A549 (cell line): Measurements from ENCODE around the gene SPDL1. TPM values are rescaled to one million over a fixed set of nuclear protein-coding genes. Genes with fewer than 3 reads are reported as not detected.

Experiments used
- ATAC-seq, 2 experiments: fragments of 200-7000 bp in 1 of 2; fragments of >200 bp in 1 of 2; cut with Nextera tagmentation in 1 of 2; cut with Tn5 transposase in 1 of 2; 3 replicates each; pipeline versions ENCODE4 v1.8.0 to v1.9.1; 2018 to 2020; ENCODE audit warnings: mild to moderate bottlenecking in 1 of 2, moderate library complexity in 1 of 2
- CTCF ChIA-PET: fragments of 300-600 bp; sonication (Branson Sonifier 250); formaldehyde crosslinking; extraction: SDS; loops from one replicate; lab custom pipeline; 2021; ENCODE audit warnings: antibody characterized with exemption, inconsistent platforms; lab: Yijun Ruan, JAX
- POLR2A ChIA-PET: fragments of 350-600 bp; formaldehyde crosslinking; extraction: SDS; loops from one replicate; lab custom pipeline; 2021; ENCODE audit warnings: antibody characterized with exemption, inconsistent platforms; lab: Yijun Ruan, JAX
- DNase-seq, 2 experiments: peaks; one replicate each; pipeline versions ENCODE4 v3.0.0 to v3.0.0-alpha.2; 2011 to 2016; ENCODE audit warnings: low read depth in 1 of 2, low spot score in 1 of 2
- FAIRE-seq: peaks from 2 replicates; lab custom pipeline; 2011; peaks lifted over from hg19 to GRCh38; lab: Jason Lieb, UNC
- H3K27ac ChIP-seq, 2 experiments: fragments of >200 bp; sonication (Bioruptor Twin); formaldehyde crosslinking; 3 replicates each; pipeline ENCODE4 v1.5.1; 2016 to 2017
- H3K4me1 ChIP-seq: fragments of >200 bp; sonication (Bioruptor Twin); formaldehyde crosslinking; 3 replicates; pipeline ENCODE4 v1.6.1; 2016
- H3K4me2 ChIP-seq: fragments of >200 bp; sonication (Bioruptor Twin); formaldehyde crosslinking; 3 replicates; pipeline ENCODE4 v1.6.1; 2016
- H3K4me3 ChIP-seq: fragments of >200 bp; sonication (Bioruptor Twin); formaldehyde crosslinking; 3 replicates; pipeline ENCODE4 v1.5.1; 2016
- H3K9me3 ChIP-seq: fragments of >200 bp; sonication (Bioruptor Twin); formaldehyde crosslinking; 3 replicates; pipeline ENCODE4 v1.6.1; 2016
- BHLHE40 ChIP-seq: IDR thresholded peaks from 2 replicates; pipeline ENCODE4 v1.6.1; 2012; ENCODE audit warnings: low read depth, low read length, inconsistent platforms
- EHF ChIP-seq: fragments of 250-450 bp; sonication (Bioruptor Pico); IDR thresholded peaks from 2 replicates; pipeline ENCODE4 v1.5.0; 2020; ENCODE audit warnings: mild to moderate bottlenecking
- EHMT2 ChIP-seq: fragments of 200-600 bp; sonication (generic); IDR thresholded peaks from 2 replicates; pipeline ENCODE4 v1.6.1; 2016; ENCODE audit warnings: antibody characterized with exemption, low read depth, mild to moderate bottlenecking, moderate library complexity
- EP300 ChIP-seq, 2 experiments: fragments of >200 bp; sonication (Bioruptor Twin); formaldehyde crosslinking; IDR thresholded peaks; 2 replicates in 1 of 2; 3 replicates in 1 of 2; pipeline ENCODE4 v1.6.1; 2016 to 2017
- ESRRA ChIP-seq: fragments of 150-350 bp; IDR thresholded peaks from 2 replicates; pipeline ENCODE4 v1.6.1; 2014; ENCODE audit warnings: mild to moderate bottlenecking, low read length, borderline replicate concordance
- FOSB ChIP-seq: fragments of 250-450 bp; sonication (Bioruptor Pico); IDR thresholded peaks from 2 replicates; pipeline ENCODE4 v1.5.0; 2020; ENCODE audit warnings: mild to moderate bottlenecking, moderate library complexity
- FOXS1 ChIP-seq: fragments of 250-450 bp; sonication (Bioruptor Pico); IDR thresholded peaks from 2 replicates; pipeline ENCODE4 v1.5.0; 2020; ENCODE audit warnings: mild to moderate bottlenecking, moderate library complexity
- GATA3 ChIP-seq: IDR thresholded peaks from 2 replicates; pipeline ENCODE4 v1.6.1; 2012; ENCODE audit warnings: borderline replicate concordance
- JUN ChIP-seq, 2 experiments: fragments of >200 bp; sonication (Bioruptor Twin); formaldehyde crosslinking; IDR thresholded peaks; 2 replicates in 1 of 2; 3 replicates in 1 of 2; pipeline ENCODE4 v1.6.1; 2016 to 2017
- KDM1A ChIP-seq: fragments of 200-600 bp; sonication (generic); IDR thresholded peaks from 2 replicates; pipeline ENCODE4 v1.6.1; 2016; ENCODE audit warnings: low read depth, mild to moderate bottlenecking
- MAFK ChIP-seq: fragments of 450-650 bp; IDR thresholded peaks from 2 replicates; pipeline ENCODE4 v1.6.1; 2014; ENCODE audit not compliant: partially characterized antibody
- MAZ ChIP-seq: fragments of 150-350 bp; IDR thresholded peaks from 2 replicates; pipeline ENCODE4 v1.6.1; 2014; ENCODE audit warnings: antibody characterized with exemption, low read depth, low read length, borderline replicate concordance
- MYC ChIP-seq: IDR thresholded peaks from 2 replicates; pipeline ENCODE4 v1.6.1; 2012; ENCODE audit warnings: mild to moderate bottlenecking, inconsistent platforms, low read length, improper control_type of control experiment, borderline replicate concordance
- NPAS2 ChIP-seq: fragments of 250-450 bp; sonication (Bioruptor Pico); IDR thresholded peaks from 2 replicates; pipeline ENCODE4 v1.8.0; 2022; ENCODE audit warnings: mild to moderate bottlenecking, moderate library complexity, borderline replicate concordance
- NR3C1 ChIP-seq: fragments of >200 bp; sonication (Bioruptor Twin); formaldehyde crosslinking; IDR thresholded peaks from 3 replicates; pipeline ENCODE4 v1.6.1; 2017
- POLR2AphosphoS2 ChIP-seq: conservative IDR thresholded peaks from 2 replicates; pipeline ENCODE4 v1.6.1; 2012; ENCODE audit warnings: low read length, improper control_type of control experiment, inconsistent platforms
- RARB ChIP-seq: fragments of 250-450 bp; sonication (Bioruptor Pico); IDR thresholded peaks from 2 replicates; pipeline ENCODE4 v1.8.0; 2021; ENCODE audit warnings: mild to moderate bottlenecking, moderate library complexity
- RCOR1 ChIP-seq: fragments of 150-350 bp; IDR thresholded peaks from 2 replicates; pipeline ENCODE4 v1.6.1; 2014; ENCODE audit warnings: antibody characterized with exemption, low read length, low read depth
- RNF2 ChIP-seq: fragments of 200-600 bp; sonication (generic); IDR thresholded peaks from 2 replicates; pipeline ENCODE4 v1.6.1; 2016; ENCODE audit warnings: low read depth, mild to moderate bottlenecking, antibody characterized with exemption, moderate library complexity, borderline replicate concordance
- SMC3 ChIP-seq: fragments of >200 bp; sonication (Bioruptor Twin); formaldehyde crosslinking; IDR thresholded peaks from 3 replicates; pipeline ENCODE4 v1.6.1; 2018; ENCODE audit warnings: inconsistent platforms
- SREBF2 ChIP-seq: fragments of 450-650 bp; IDR thresholded peaks from 2 replicates; pipeline ENCODE4 v1.6.1; 2014; ENCODE audit warnings: mild to moderate bottlenecking, moderate library complexity
- TFCP2L1 ChIP-seq: fragments of 250-450 bp; sonication (Bioruptor Pico); IDR thresholded peaks from 2 replicates; pipeline ENCODE4 v1.5.0; 2021; ENCODE audit warnings: mild to moderate bottlenecking
- TP53 ChIP-seq: fragments of 250-450 bp; sonication (Bioruptor Pico); IDR thresholded peaks from 2 replicates; pipeline ENCODE4 v1.5.0; 2021; ENCODE audit warnings: mild to moderate bottlenecking, moderate library complexity
- ZFP36 ChIP-seq: fragments of 450-650 bp; IDR thresholded peaks from 2 replicates; pipeline ENCODE4 v1.6.1; 2014; ENCODE audit warnings: borderline replicate concordance; ENCODE audit not compliant: partially characterized antibody
- ZNF302 ChIP-seq: fragments of 250-450 bp; sonication (Bioruptor Pico); IDR thresholded peaks from 2 replicates; pipeline ENCODE4 v1.9.0; 2021; ENCODE audit warnings: inconsistent platforms, mild to moderate bottlenecking, moderate library complexity
- WGBS: methylation state at CpG from one replicate; pipeline ENCODE4 v1.1.6; 2017; ENCODE audit errors: missing lambda C conversion rate; 5-methylcytosine and 5-hydroxymethylcytosine counted together
- polyA plus RNA-seq, 4 experiments: library from polyadenylated mRNA; depleted of rRNA in 3 of 4; stranded (reverse); fragments of >200 nt; fragmentation: RNase III in 1 of 4; extraction: RNeasy Plus Mini Kit Qiagen cat#74134 plus additional on column Dnase treatment in 1 of 4; gene quantifications; 2 replicates in 3 of 4; 3 replicates in 1 of 4; pipeline ENCODE4 v1.2.3, GENCODE V29; 2011 to 2017
- TF ChIP-seq, protein P1 (sequence below): IDR thresholded peaks from 2 replicates; pipeline ENCODE4 v1.6.1; 2012; ENCODE audit warnings: low read depth, borderline replicate concordance
- TF ChIP-seq, protein P2 (sequence below): fragments of >200 bp; sonication (Bioruptor Twin); formaldehyde crosslinking; IDR thresholded peaks from 3 replicates; pipeline ENCODE4 v1.6.1; 2016
- TF ChIP-seq, protein P3 (sequence below): IDR thresholded peaks from 2 replicates; pipeline ENCODE4 v1.6.1; 2012
- TF ChIP-seq, protein P4 (sequence below): fragments of 250-450 bp; sonication (Bioruptor Pico); IDR thresholded peaks from 2 replicates; pipeline ENCODE4 v1.5.0; 2020; ENCODE audit warnings: low read depth, mild to moderate bottlenecking, moderate library complexity
- TF ChIP-seq, protein P5 (sequence below): fragments of 250-450 bp; sonication (Bioruptor Pico); IDR thresholded peaks from 2 replicates; pipeline ENCODE4 v1.5.0; 2021; ENCODE audit warnings: mild to moderate bottlenecking, moderate library complexity, borderline replicate concordance

Gene SPDL1
- polyA plus RNA-seq, 2 of the 4 experiments (the other 2 are of a cell fraction): 100 to 103 TPM

DNA sequence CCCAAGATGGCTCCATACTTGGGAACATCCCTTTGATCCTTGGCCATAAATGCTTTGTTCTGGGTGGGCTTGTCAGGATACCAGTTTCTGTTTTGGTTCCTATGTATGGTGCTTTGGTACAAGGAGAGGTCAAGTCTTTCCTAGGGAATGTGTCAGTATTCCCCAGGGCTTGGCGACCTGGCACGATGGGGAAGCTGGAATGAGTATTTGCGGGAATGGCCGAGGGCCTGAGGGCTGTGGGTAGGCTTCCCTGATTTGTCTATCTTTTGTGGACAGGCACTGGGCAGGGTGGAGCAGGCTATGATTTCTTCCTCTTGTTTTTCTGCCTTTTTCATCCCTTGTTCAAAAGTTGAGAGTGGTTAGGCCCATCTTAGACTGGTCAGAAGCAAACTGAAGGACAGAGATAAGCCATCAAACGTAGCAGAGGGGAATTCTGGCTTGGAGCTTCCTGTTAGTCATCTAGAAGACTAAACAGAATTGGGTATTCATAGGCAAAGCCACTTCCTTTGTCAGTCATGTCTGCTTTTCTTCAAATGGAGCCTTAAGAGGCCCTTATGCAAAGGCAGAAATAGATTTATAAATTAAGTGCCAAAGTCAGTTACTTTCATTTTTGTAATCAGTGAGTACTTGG is 67.2 kb downstream of the SPDL1 start:
- no peaks in the 10 kb centered on the region for H3K9me3 ChIP-seq
- 66% methylated on average over 5 of the region's 5 CpGs for WGBS
- DNase-seq (peak in 1 of 2 experiments; percentile 29), ATAC-seq (peak in 1 of 2 experiments; percentile 51; a peak in 2 of 6 replicates), FAIRE-seq (no peak)
- CTCF ChIA-PET: interaction anchor here (0.7 to 1.3 kb wide), 3 partner anchors 20 to 330 kb away, joined by 3 read pairs; no protein-coding TSS in a partner anchor
- peaks cover 3% of the 10 kb centered on the region; the same call in 1 of the 3 replicates for H3K4me1 ChIP-seq
- H3K4me2 ChIP-seq: no peak overlapping the region
- TF ChIP-seq, protein P1, sequence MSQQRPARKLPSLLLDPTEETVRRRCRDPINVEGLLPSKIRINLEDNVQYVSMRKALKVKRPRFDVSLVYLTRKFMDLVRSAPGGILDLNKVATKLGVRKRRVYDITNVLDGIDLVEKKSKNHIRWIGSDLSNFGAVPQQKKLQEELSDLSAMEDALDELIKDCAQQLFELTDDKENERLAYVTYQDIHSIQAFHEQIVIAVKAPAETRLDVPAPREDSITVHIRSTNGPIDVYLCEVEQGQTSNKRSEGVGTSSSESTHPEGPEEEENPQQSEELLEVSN: no peak
- no peak for TF ChIP-seq FOSB (CRISPR knock-in tag)
- TF ChIP-seq MYC: no peak
- TF ChIP-seq, protein P2, sequence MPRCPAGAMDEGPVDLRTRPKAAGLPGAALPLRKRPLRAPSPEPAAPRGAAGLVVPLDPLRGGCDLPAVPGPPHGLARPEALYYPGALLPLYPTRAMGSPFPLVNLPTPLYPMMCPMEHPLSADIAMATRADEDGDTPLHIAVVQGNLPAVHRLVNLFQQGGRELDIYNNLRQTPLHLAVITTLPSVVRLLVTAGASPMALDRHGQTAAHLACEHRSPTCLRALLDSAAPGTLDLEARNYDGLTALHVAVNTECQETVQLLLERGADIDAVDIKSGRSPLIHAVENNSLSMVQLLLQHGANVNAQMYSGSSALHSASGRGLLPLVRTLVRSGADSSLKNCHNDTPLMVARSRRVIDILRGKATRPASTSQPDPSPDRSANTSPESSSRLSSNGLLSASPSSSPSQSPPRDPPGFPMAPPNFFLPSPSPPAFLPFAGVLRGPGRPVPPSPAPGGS: no peak
- no peak for TF ChIP-seq EP300 (IDR thresholded peaks at IDR 0.05)
- no peak for TF ChIP-seq MAFK
- TF ChIP-seq ZFP36: no peak
- TF ChIP-seq TP53 (CRISPR knock-in tag): no peak
- no peak for TF ChIP-seq SREBF2
- no peak for TF ChIP-seq KDM1A
- TF ChIP-seq SMC3: no peak
- no peak for TF ChIP-seq RCOR1
- no peak for TF ChIP-seq FOXS1 (CRISPR knock-in tag)
- TF ChIP-seq, protein P3, sequence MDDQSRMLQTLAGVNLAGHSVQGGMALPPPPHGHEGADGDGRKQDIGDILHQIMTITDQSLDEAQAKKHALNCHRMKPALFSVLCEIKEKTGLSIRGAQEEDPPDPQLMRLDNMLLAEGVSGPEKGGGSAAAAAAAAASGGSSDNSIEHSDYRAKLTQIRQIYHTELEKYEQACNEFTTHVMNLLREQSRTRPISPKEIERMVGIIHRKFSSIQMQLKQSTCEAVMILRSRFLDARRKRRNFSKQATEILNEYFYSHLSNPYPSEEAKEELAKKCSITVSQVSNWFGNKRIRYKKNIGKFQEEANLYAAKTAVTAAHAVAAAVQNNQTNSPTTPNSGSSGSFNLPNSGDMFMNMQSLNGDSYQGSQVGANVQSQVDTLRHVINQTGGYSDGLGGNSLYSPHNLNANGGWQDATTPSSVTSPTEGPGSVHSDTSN: no peak
- no peak for TF ChIP-seq NR3C1
- TF ChIP-seq GATA3: no peak
- no peak for TF ChIP-seq TFCP2L1 (CRISPR knock-in tag)
- TF ChIP-seq POLR2AphosphoS2: no peak
- peak overlapping the region in 1 of 2 experiments; percentile 56; a peak in 2 of 6 replicates for H3K27ac ChIP-seq
- POLR2A ChIA-PET: no interaction called here
- no peak overlapping the region for H3K4me3 ChIP-seq

DNA sequence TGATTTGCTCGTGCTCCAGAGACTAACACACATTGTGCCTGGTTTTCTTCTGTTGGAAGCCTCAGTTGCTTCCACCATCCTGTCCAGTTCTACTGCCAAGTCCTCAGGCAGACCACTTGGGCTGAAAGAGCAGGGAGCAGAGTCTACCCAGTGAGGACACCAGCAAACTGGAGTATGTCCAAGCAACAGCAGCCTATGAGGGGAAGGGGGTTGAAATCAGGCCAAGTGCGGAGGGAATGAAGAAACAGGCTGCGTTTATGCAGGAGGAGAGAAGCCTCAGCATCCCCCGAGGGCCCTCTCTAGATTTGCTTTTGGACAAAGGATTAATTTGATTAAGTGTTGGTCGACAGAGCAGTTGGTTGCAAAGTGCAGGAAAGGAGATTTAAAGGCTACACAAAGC is 68.0 kb downstream of the SPDL1 start:
- no peak overlapping the region for H3K4me3 ChIP-seq
- WGBS: 82% methylated on average over 5 of the region's 5 CpGs
- ChIA-PET POLR2A (no interaction called here), CTCF (interaction anchor here (1.3 kb wide), 1 partner anchor 329 kb away, joined by 3 read pairs; no protein-coding TSS in a partner anchor)
- DNase-seq: no peak
- H3K9me3 ChIP-seq: no peaks in the 10 kb centered on the region
- FAIRE-seq: no peak
- H3K4me1 ChIP-seq: peaks cover 3% of the 10 kb centered on the region; the same call in 1 of the 3 replicates
- H3K27ac ChIP-seq: no peak overlapping the region; a peak in 1 of 6 replicates
- no peak for ATAC-seq
- TF ChIP-seq, protein P4, sequence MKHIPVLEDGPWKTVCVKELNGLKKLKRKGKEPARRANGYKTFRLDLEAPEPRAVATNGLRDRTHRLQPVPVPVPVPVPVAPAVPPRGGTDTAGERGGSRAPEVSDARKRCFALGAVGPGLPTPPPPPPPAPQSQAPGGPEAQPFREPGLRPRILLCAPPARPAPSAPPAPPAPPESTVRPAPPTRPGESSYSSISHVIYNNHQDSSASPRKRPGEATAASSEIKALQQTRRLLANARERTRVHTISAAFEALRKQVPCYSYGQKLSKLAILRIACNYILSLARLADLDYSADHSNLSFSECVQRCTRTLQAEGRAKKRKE: no peak
- TF ChIP-seq NPAS2 (CRISPR knock-in tag): no peak
- TF ChIP-seq FOSB (CRISPR knock-in tag): no peak
- no peak for TF ChIP-seq POLR2AphosphoS2
- TF ChIP-seq BHLHE40: no peak
- TF ChIP-seq, protein P5, sequence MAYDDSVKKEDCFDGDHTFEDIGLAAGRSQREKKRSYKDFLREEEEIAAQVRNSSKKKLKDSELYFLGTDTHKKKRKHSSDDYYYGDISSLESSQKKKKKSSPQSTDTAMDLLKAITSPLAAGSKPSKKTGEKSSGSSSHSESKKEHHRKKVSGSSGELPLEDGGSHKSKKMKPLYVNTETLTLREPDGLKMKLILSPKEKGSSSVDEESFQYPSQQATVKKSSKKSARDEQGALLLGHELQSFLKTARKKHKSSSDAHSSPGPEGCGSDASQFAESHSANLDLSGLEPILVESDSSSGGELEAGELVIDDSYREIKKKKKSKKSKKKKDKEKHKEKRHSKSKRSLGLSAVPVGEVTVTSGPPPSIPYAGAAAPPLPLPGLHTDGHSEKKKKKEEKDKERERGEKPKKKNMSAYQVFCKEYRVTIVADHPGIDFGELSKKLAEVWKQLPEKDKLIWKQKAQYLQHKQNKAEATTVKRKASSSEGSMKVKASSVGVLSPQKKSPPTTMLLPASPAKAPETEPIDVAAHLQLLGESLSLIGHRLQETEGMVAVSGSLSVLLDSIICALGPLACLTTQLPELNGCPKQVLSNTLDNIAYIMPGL: no peak
- TF ChIP-seq EHF (CRISPR knock-in tag): no peak
- TF ChIP-seq ESRRA: no peak
- TF ChIP-seq EHMT2: no peak
- TF ChIP-seq ZFP36: no peak
- TF ChIP-seq, protein P1: no peak
- no peak for TF ChIP-seq MAZ
- TF ChIP-seq MAFK: no peak
- no peak for TF ChIP-seq RARB (CRISPR knock-in tag)
- no peak for TF ChIP-seq JUN (IDR thresholded peaks at IDR 0.05)
- TF ChIP-seq RNF2: no peak
- TF ChIP-seq ZNF302: no peak
- H3K4me2 ChIP-seq: no peak overlapping the region
